Endothelial cell of umbilical vein (primary cell): Measurements from ENCODE around the gene PLXNA4. TPM values are rescaled to one million over a fixed set of nuclear protein-coding genes. Genes with fewer than 3 reads are reported as not detected.

Experiments used
- BruUV-seq: library from RNA; stranded (reverse); fragments of 400-500 nt; replicated peaks from 2 replicates; lab custom pipeline; 2021; lab: Mats Ljungman, UMichigan
- CTCF ChIA-PET: fragments of 300-600, 350-600 bp; sonication (Branson Sonifier 250); formaldehyde crosslinking; loops from one replicate; lab custom pipeline; 2021; ENCODE audit warnings: antibody characterized with exemption, inconsistent platforms; lab: Charles Lee
- POLR2A ChIA-PET: fragments of 300-600, 350-600 bp; sonication (Branson Sonifier 250); formaldehyde crosslinking; loops from one replicate; lab custom pipeline; 2021; ENCODE audit warnings: antibody characterized with exemption, inconsistent platforms; lab: Charles Lee
- DNase-seq: peaks from one replicate; pipeline ENCODE4 v3.0.0-alpha.2; 2011; ENCODE audit warnings: low read depth, low spot score
- FAIRE-seq: peaks from 2 replicates; lab custom pipeline; 2011; peaks lifted over from hg19 to GRCh38; lab: Jason Lieb, UNC
- H2AFZ ChIP-seq: 2 replicates; pipeline ENCODE4 v1.6.0; 2012; ENCODE audit warnings: low read depth, low read length, control low read depth, inconsistent platforms
- H3K27ac ChIP-seq: 2 replicates; pipeline ENCODE4 v1.5.1; 2011; ENCODE audit warnings: low read depth, mild to moderate bottlenecking, control low read depth, low read length, moderate library complexity; ENCODE audit not compliant: insufficient read depth
- H3K27me3 ChIP-seq, 2 experiments: 2 replicates each; pipeline versions ENCODE4 v1.6.0 to v1.6.1; 2011; ENCODE audit warnings: low read length in 2 of 2, mixed read lengths in 1 of 2; ENCODE audit not compliant: control insufficient read depth in 2 of 2, insufficient read depth in 2 of 2
- H3K36me3 ChIP-seq, 2 experiments: 2 replicates in 1 of 2; 3 replicates in 1 of 2; pipeline ENCODE4 v1.5.1; 2011; ENCODE audit warnings: low read length in 2 of 2, mild to moderate bottlenecking in 1 of 2, moderate library complexity in 1 of 2; ENCODE audit not compliant: control insufficient read depth in 2 of 2, insufficient read depth in 2 of 2; ENCODE audit errors: extremely low read depth in 1 of 2
- H3K4me1 ChIP-seq: 3 replicates; pipeline ENCODE4 v1.5.1; 2011; ENCODE audit warnings: mild to moderate bottlenecking, low read length; ENCODE audit not compliant: control insufficient read depth, insufficient read depth; ENCODE audit errors: extremely low read depth
- H3K4me2 ChIP-seq: 2 replicates; pipeline ENCODE4 v1.6.1; 2011; ENCODE audit warnings: low read length, control low read depth, mixed read lengths; ENCODE audit not compliant: insufficient read depth
- H3K4me3 ChIP-seq, 3 experiments: fragments of 200-600 bp in 1 of 3; sonication (generic), shearing (Covaris generic) in 1 of 3; replicated peaks in 1 of 3; 2 replicates each; pipeline ENCODE4 v1.5.1; 2011 to 2016; ENCODE audit warnings: control low read depth in 3 of 3, low read length in 3 of 3, mild to moderate bottlenecking in 2 of 3, inconsistent platforms in 1 of 3, low read depth in 1 of 3, moderate library complexity in 1 of 3; ENCODE audit not compliant: insufficient read depth in 1 of 3
- H3K79me2 ChIP-seq: 2 replicates; pipeline ENCODE4 v1.6.0; 2012; ENCODE audit warnings: low read length, inconsistent platforms; ENCODE audit not compliant: control insufficient read depth, insufficient read depth
- H3K9ac ChIP-seq: replicated peaks from 2 replicates; pipeline ENCODE3; 2011; ENCODE audit warnings: low read length, control low read depth; ENCODE audit not compliant: insufficient read depth; ENCODE audit errors: extremely low read depth
- H3K9me1 ChIP-seq: replicated peaks from 3 replicates; pipeline ENCODE4 v1.6.0; 2011; ENCODE audit warnings: mild to moderate bottlenecking, low read length; ENCODE audit not compliant: control insufficient read depth, insufficient read depth; ENCODE audit errors: extremely low read depth
- H3K9me3 ChIP-seq: replicated peaks from 2 replicates; pipeline ENCODE4 v1.5.1; 2012; ENCODE audit warnings: low read length, inconsistent platforms; ENCODE audit not compliant: control insufficient read depth, insufficient read depth
- H4K20me1 ChIP-seq: replicated peaks from 2 replicates; pipeline ENCODE3; 2011; ENCODE audit warnings: mild to moderate bottlenecking, low read length; ENCODE audit not compliant: control insufficient read depth, insufficient read depth; ENCODE audit errors: extremely low read depth
- FOS ChIP-seq: IDR thresholded peaks from 2 replicates; pipeline ENCODE4 v1.6.1; 2011; ENCODE audit warnings: mild to moderate bottlenecking, low read length, moderate library complexity, borderline replicate concordance; ENCODE audit not compliant: insufficient read depth
- GATA2 ChIP-seq: IDR thresholded peaks from 2 replicates; pipeline ENCODE4 v1.7.0; 2011; ENCODE audit warnings: low read depth, mild to moderate bottlenecking, moderate library complexity, mixed read lengths, low read length; ENCODE audit not compliant: insufficient read length, insufficient read depth
- JUN ChIP-seq: IDR thresholded peaks from 2 replicates; pipeline ENCODE4 v1.6.1; 2011; ENCODE audit warnings: borderline replicate concordance, low read depth; ENCODE audit not compliant: insufficient read length, insufficient read depth
- POLR2A ChIP-seq: IDR thresholded peaks from 2 replicates; pipeline ENCODE4 v1.6.1; 2012; ENCODE audit warnings: low read depth, mild to moderate bottlenecking, control low read depth, low read length
- POLR2AphosphoS5 ChIP-seq: IDR thresholded peaks from 2 replicates; pipeline ENCODE4 v1.6.1; 2012; ENCODE audit warnings: low read depth, mild to moderate bottlenecking, control low read depth, low read length, moderate library complexity; ENCODE audit not compliant: insufficient read depth
- dilution Hi-C: fragments of 300-500 bp; cut with MboI; formaldehyde crosslinking; loops from one replicate; pipeline ENCODE4 v1.15.0; 2019; ENCODE audit warnings: low sequenced_read_pairs; ENCODE audit not compliant: extremely low pct_ligation_motif_present
- intact Hi-C: fragments of 100-400 bp; cut with micrococcal nuclease; formaldehyde crosslinking; loops from one replicate; pipeline ENCODE4 v1.10.0; 2022
- polyA plus RNA-seq, 4 experiments: library from polyadenylated mRNA; depleted of rRNA in 3 of 4; stranded (reverse) in 3 of 4; unstranded in 1 of 4; fragments of >200 nt; gene quantifications; 2 replicates each; pipeline versions ENCODE4 v1.2.1 to v1.2.3, GENCODE V29; 2011 to 2012; ENCODE audit warnings: missing spikeins in 1 of 4
- total RNA-seq: library from RNA; stranded (reverse); gene quantifications from 2 replicates; pipeline ENCODE4 v1.2.3, GENCODE V29; 2021
- TF ChIP-seq, protein P1 (sequence below): IDR thresholded peaks from 2 replicates; pipeline ENCODE4 v1.6.1; 2011; ENCODE audit not compliant: insufficient read depth, insufficient read length
- TF ChIP-seq, protein P2 (sequence below), 2 donors: IDR thresholded peaks; 1 replicate in 1 of 2; 2 replicates in 1 of 2; pipeline ENCODE4 v1.5.1; 2011; ENCODE audit warnings: low read length in 2 of 2, mild to moderate bottlenecking in 2 of 2, moderate library complexity in 2 of 2, control low read depth in 1 of 2, inconsistent platforms in 1 of 2, low read depth in 1 of 2; ENCODE audit not compliant: insufficient read depth in 1 of 2; ENCODE audit errors: extremely low read depth in 1 of 2

The PLXNA4 gene
- total and polyA plus RNA-seq, 2 donors (not counting 3 experiments of a cell fraction or from before 2014, with no cell fraction given), result 12.1 to 20.4 TPM

DNA sequence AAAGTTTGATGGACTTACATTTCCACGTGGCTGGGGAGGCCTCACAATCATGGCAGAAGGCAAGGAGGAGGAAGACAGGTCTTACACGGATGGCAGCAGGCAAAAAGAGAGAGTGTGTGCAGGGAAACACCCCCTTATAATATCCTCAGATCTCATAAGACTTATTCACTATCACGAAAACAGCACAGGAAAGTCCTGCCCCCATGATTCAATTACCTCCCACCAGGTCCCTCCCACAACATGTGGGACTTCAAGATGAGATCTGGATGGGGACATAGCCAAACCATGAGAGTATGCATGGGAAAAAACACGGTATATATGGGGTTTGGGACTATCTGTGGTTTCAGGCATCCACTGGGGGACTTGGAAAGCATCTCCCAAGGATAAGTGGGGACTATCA is 78.0 kb downstream of the PLXNA4 start:
- Histone ChIP-seq H3K9me1 (no peaks in the 10 kb centered on the region), H3K4me1 (peaks cover 35% of the 10 kb centered on the region), H3K9ac (no peak overlapping the region), H3K27me3 (no peaks in the 10 kb centered on the region), H3K4me2 (no peak overlapping the region), H3K4me3 (no peak overlapping the region), H3K27ac (no peak overlapping the region), H3K9me3 (no peaks in the 10 kb centered on the region), H2AFZ (no peak overlapping the region), H3K36me3 (no peaks in the 10 kb centered on the region), H3K79me2 (no peaks in the 10 kb centered on the region), H4K20me1 (no peaks in the 10 kb centered on the region)
- dilution Hi-C loops (no loop called here), intact Hi-C loops (no loop called here)
- CTCF ChIA-PET, result interaction anchor here (1.4 to 5.5 kb wide), 2 partner anchors 177 to 180 kb away, joined by 3 to 71 read pairs; no protein-coding TSS in a partner anchor
- POLR2A ChIA-PET, result no interaction called here
- BruUV-seq, result no TSS peak
- FAIRE-seq (no peak), DNase-seq (no peak)
- TF ChIP-seq, protein P1, sequence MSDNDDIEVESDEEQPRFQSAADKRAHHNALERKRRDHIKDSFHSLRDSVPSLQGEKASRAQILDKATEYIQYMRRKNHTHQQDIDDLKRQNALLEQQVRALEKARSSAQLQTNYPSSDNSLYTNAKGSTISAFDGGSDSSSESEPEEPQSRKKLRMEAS, result no peak
- TF ChIP-seq GATA2 (no peak), FOS (no peak), JUN (no peak), POLR2AphosphoS5 (no peak), POLR2A (no peak)
- TF ChIP-seq, protein P2, sequence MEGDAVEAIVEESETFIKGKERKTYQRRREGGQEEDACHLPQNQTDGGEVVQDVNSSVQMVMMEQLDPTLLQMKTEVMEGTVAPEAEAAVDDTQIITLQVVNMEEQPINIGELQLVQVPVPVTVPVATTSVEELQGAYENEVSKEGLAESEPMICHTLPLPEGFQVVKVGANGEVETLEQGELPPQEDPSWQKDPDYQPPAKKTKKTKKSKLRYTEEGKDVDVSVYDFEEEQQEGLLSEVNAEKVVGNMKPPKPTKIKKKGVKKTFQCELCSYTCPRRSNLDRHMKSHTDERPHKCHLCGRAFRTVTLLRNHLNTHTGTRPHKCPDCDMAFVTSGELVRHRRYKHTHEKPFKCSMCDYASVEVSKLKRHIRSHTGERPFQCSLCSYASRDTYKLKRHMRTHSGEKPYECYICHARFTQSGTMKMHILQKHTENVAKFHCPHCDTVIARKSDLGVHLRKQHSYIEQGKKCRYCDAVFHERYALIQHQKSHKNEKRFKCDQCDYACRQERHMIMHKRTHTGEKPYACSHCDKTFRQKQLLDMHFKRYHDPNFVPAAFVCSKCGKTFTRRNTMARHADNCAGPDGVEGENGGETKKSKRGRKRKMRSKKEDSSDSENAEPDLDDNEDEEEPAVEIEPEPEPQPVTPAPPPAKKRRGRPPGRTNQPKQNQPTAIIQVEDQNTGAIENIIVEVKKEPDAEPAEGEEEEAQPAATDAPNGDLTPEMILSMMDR (IDR thresholded peaks at IDR 0.05; ENCODE audit: extremely low read depth in 1 of 2, insufficient read depth in 1 of 2, low read depth in 1 of 2, low read length in 2 of 2), result no peak
